Pancreas (tissue), 10 donors: ENCODE results near the gene CPTP. TPM values are rescaled to one million over a fixed set of nuclear protein-coding genes. Genes with fewer than 3 reads are reported as not detected.
A peak's percentile ranks its signal among the peaks of the same experiment; 100 is the strongest.

Source experiments
- ATAC-seq, 4 donors: fragments of 200-7000 bp; cut with Tn5 transposase; one replicate each; pipeline versions ENCODE4 v1.8.0 to v1.9.1; 2020; ENCODE audit warnings: mild to moderate bottlenecking in 4 of 4, moderate library complexity in 4 of 4
- DNase-seq, 6 donors: peaks; one replicate each; pipeline ENCODE4 v3.0.0-alpha.2; 2020
- FAIRE-seq: peaks from 2 replicates; lab custom pipeline; 2012; peaks lifted over from hg19 to GRCh38; lab: Jason Lieb, UNC
- H3K27ac ChIP-seq, 4 donors: fragments of 200-600 bp; sonication (generic); 1 replicate in 3 of 4; 2 replicates in 1 of 4; pipeline versions ENCODE4 v1.5.0 to v1.8.0; 2020
- H3K27me3 ChIP-seq, 4 donors: fragments of 200-600 bp; one replicate each; pipeline ENCODE4 v1.8.0; 2021
- H3K36me3 ChIP-seq, 3 donors: fragments of 200-600 bp; sonication (generic) in 1 of 3; one replicate each; pipeline versions ENCODE4 v1.5.0 to v1.8.0; 2020 to 2021
- H3K4me1 ChIP-seq, 3 donors: fragments of 200-600 bp; one replicate each; pipeline ENCODE4 v1.8.0; 2021
- H3K4me3 ChIP-seq, 4 donors: fragments of 200-600 bp; sonication (generic) in 2 of 4; one replicate each; pipeline versions ENCODE4 v1.5.0 to v1.8.0; 2020 to 2021
- H3K9me3 ChIP-seq, 4 donors: fragments of 200-600 bp; one replicate each; pipeline ENCODE4 v1.8.0; 2021
- CTCF ChIP-seq, 4 donors: fragments of 200-600 bp; sonication (generic) in 3 of 4; IDR thresholded peaks; one replicate each; pipeline versions ENCODE4 v1.5.0 to v1.8.0; 2021; ENCODE audit warnings: antibody characterized with exemption in 4 of 4
- WGBS, 2 donors: extraction: QIAGEN DNeasy Blood & Tissue Kit; methylation state at CpG; one replicate each; pipeline ENCODE4 v1.1.7; 2013; 5-methylcytosine and 5-hydroxymethylcytosine counted together
- intact Hi-C, 3 donors: fragments of 100-400 bp; cut with DNase I; formaldehyde crosslinking; loops; one replicate each; pipeline versions ENCODE4 v1.11.1 to v1.14.2; 2022
- polyA plus RNA-seq, 2 donors: library from polyadenylated mRNA; stranded (reverse); fragments of 200-250 nt; gene quantifications; one replicate each; pipeline ENCODE4 v1.2.3, GENCODE V29; 2013
- total RNA-seq, 6 donors: library from RNA; stranded (reverse); fragmentation: NEBNext Ultra II Directional in 4 of 6; extraction: Animal tissue kit (Norgen Biotek cat#: 25700) in 4 of 6; gene quantifications; one replicate each; pipeline versions ENCODE4 v1.2.1 to v1.2.4, GENCODE V29; 2021 to 2023
- donor health status: healthy with polysubstance abuse.
- donor health status: DM: no; HTN: no; CAD: no; lungs with moderate emphysema.
- donor health status: DM: no; HTN: no; CAD: no.
- donor health status: control.
- donor health status: control.
- donor health status: Bipolar disorder and iron deficiency.
- donor health status: DM: yes; HTN: yes; CAD: no.
- donor health status: DM: no; HTN: no; CAD: no.
- donor health status: DM: no; HTN: no; CAD: no.
- donor health status: DM: yes; HTN: yes; CAD: no.

The CPTP gene
- total and polyA plus RNA-seq, 8 donors: 8.0 to 22.0 (median 11.2) TPM

- FAIRE-seq (no peak), DNase-seq (peak in 2 of 6 donors; percentile 53 to 82), ATAC-seq (peak in 3 of 4 donors; percentile 7 to 31 (median 17))
- no peak for TF ChIP-seq CTCF (IDR thresholded peaks at IDR 0.05)
- intact Hi-C loops: loop anchor here (5.0 to 10.0 kb wide), 3 partner anchors 166 to 256 kb away; no protein-coding TSS in a partner anchor
- Histone ChIP-seq H3K9me3 (no peaks in the 10 kb centered on the region), H3K4me3 (no peak overlapping the region), H3K27me3 (peaks cover 0 to 3% (median 0%) of the 10 kb centered on the region in 4 donors), H3K36me3 (no peaks in the 10 kb centered on the region), H3K27ac (no peak overlapping the region), H3K4me1 (no peaks in the 10 kb centered on the region)
- 29 to 36% methylated on average over 18 to 28 of the region's 28 CpGs for WGBS, 2 donors
Observed at GRCh38 chr1:1291023-1291528, 33.5 kb upstream of the CPTP start.

- intact Hi-C loops: loop anchor here (5.0 to 10.0 kb wide), 3 partner anchors 167 to 257 kb away; no protein-coding TSS in a partner anchor
- TF ChIP-seq CTCF (IDR thresholded peaks at IDR 0.05): peak; percentile 63 to 71 (median 64)
- 32% methylated on average over 44 to 45 of the region's 45 CpGs for WGBS, 2 donors
- Histone ChIP-seq H3K36me3 (no peaks in the 10 kb centered on the region), H3K4me3 (no peak overlapping the region), H3K27me3 (no peaks in the 10 kb centered on the region), H3K4me1 (no peaks in the 10 kb centered on the region), H3K27ac (no peak overlapping the region), H3K9me3 (no peaks in the 10 kb centered on the region)
- no peak for FAIRE-seq
- peak; percentile 84 to 91 (median 88) for ATAC-seq
- DNase-seq: peak; percentile 73 to 94 (median 82)
Observed at GRCh38 chr1:1291548-1292441, 32.8 kb upstream of the CPTP start.

GRCh38 chr1:1292442-1292779, 32.2 kb upstream of the CPTP start:
- WGBS, 2 donors: 78 to 84% methylated on average over 9 of the region's 9 CpGs
- no peaks in the 10 kb centered on the region for H3K27me3 ChIP-seq
- no peak overlapping the region for H3K27ac ChIP-seq
- H3K36me3 ChIP-seq: no peaks in the 10 kb centered on the region
- no peaks in the 10 kb centered on the region for H3K9me3 ChIP-seq
- H3K4me3 ChIP-seq: no peak overlapping the region
- ATAC-seq (no peak), DNase-seq (peak in 2 of 6 donors; percentile 28 to 75), FAIRE-seq (no peak)
- no peaks in the 10 kb centered on the region for H3K4me1 ChIP-seq
- TF ChIP-seq CTCF (IDR thresholded peaks at IDR 0.05): no peak
- intact Hi-C loops: loop anchor here (5.0 to 10.0 kb wide), 3 partner anchors 168 to 258 kb away; no protein-coding TSS in a partner anchor

- no peak for FAIRE-seq
- no peak for ATAC-seq
- no peaks in the 10 kb centered on the region for H3K9me3 ChIP-seq
- H3K27me3 ChIP-seq: no peaks in the 10 kb centered on the region
- no peaks in the 10 kb centered on the region for H3K4me1 ChIP-seq
- WGBS, 2 donors: 80 to 86% methylated on average over 18 of the region's 18 CpGs
- no peak for TF ChIP-seq CTCF (IDR thresholded peaks at IDR 0.05)
- intact Hi-C loops: loop anchor here (5.0 to 10.0 kb wide), 3 partner anchors 168 to 258 kb away; no protein-coding TSS in a partner anchor
- peak in 3 of 6 donors; percentile 39 to 71 (median 59) for DNase-seq
- H3K36me3 ChIP-seq: no peaks in the 10 kb centered on the region
- no peak overlapping the region for H3K4me3 ChIP-seq
- no peak overlapping the region for H3K27ac ChIP-seq
Observed at GRCh38 chr1:1292851-1293250, 31.8 kb upstream of the CPTP start.
